HL-60/S4 treated with phorbol 12-myristate 13-acetate at 8.2 ng/mL for 4 days and 3 days (cell line): ENCODE measurements around the gene EML4.
"Not testable (repeated sequence)": the region's sequence is repeated elsewhere in the genome, so short reads cannot be mapped to it uniquely, and the experiment has no call there.

Source experiments
- in situ Hi-C: fragments of 300-500 bp; cut with MboI; formaldehyde crosslinking; loops from 2 replicates; pipeline ENCODE4 v1.15.0; 2022; ENCODE audit warnings: low sequenced_read_pairs

Gene EML4

DNA sequence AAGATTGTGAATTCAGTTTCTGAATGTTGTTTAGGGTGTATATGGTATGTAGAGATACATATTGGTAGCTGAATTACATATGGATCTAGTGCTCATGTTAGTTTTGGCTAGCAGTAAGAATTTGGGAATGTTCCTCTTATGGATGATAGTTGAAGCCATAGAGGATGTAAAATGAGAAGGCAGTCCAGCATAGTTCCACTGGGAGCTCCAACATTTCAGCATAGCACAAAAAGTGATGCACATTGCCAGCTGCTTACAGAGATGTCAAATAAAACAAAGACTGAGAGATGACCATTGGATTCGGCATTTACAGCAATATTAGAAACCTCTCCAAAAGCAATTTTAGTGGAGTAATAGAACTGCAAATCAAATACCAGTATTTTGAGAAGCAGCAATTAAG lies 77.4 kb downstream of the EML4 start:
- in situ Hi-C loops: no loop called here

DNA sequence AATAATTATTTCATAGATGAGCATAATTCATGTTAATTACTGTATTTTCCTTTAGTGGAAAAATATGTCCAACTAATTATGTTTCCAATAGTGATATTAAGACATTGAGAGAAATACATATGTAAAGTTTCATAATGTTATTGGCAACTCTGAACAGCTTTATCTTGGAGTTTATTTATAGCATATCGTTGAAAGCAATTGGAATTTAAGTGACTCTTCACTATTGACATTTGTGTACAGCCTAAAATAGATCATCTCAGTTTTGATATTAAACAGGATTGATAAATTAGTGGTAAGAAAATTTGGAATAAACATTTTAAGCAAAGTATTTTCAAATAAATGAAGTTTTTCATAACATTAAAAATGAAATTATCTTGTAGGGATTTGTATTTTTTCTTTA lies 79.7 kb downstream of the EML4 start:
- in situ Hi-C loops: no loop called here

DNA sequence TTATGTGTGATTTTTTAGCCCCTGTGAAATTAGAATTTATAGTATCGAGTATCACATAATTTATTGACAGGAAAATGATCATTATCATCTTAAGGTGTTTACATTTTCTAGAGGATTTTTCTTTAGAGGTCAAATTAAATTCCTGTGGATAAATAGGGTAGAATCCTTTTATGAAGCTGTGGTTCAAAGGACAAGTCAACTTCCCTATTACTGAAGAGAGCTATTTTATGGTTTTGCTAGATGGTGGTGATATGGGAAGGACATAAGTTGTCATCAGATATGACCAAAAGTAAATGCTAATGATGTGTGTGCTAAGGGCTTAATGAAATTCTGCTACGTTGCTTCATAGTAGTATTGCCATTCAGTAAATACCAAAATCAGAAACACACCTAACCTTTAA lies 80.1 kb downstream of the EML4 start:
- in situ Hi-C loops: no loop called here

DNA sequence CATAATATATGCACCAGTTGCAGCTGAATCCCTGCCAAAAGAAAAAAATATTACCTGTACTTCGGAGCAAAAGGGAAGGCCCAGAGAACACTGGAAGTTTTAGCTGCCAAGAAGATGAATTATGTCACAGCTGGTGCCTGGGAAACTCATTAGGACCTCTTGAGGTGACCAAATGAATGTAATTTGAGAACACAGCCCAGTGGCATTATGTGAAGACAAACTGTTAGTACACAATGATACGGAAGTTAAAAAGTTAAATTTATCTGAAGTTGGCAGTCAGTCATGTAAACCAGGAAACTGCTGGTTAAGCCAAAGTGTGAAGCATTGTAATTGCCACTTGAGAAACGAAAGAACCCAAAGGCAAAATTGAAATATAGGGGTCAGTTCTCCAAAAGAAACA lies 80.7 kb downstream of the EML4 start:
- in situ Hi-C loops: no loop called here

DNA sequence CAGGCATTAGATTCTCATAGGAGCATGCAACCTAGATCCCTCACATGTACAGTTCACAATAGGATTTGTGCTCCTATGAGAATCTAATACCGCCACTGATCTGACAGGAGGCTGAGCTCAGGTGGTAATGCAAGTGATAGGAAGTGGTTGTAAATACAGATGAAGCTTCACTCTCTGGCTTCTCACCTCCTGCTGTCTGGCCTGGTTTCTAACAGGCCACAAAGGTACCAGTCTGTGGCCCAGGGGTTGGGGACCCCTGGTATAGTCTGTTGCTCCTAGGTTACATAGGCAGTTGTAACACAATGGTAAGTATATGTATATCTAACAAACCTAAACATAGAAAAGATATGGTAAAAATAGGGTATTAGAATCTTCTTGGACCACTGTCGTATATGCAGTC lies 81.8 kb downstream of the EML4 start:
- in situ Hi-C loops: no loop called here

DNA sequence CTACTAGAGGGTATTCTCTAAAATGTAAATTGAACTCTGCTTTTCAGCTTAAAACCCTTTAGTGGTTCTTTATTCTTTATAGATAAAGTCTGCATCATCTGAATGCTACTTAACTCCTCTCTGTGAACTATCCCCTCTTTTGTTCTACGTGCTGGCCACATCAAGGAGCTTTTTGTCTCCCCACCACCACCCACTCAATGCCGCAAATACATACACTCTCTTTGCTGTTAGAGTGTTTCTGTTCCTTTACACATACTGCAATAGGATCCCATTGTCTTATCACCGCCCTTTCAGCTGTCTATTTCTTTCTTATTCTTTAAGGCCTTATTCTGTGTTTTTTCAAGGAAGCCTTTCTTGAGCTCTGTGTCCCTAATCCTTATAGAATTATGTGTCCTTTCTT lies 83.3 kb downstream of the EML4 start:
- in situ Hi-C loops: no loop called here

DNA sequence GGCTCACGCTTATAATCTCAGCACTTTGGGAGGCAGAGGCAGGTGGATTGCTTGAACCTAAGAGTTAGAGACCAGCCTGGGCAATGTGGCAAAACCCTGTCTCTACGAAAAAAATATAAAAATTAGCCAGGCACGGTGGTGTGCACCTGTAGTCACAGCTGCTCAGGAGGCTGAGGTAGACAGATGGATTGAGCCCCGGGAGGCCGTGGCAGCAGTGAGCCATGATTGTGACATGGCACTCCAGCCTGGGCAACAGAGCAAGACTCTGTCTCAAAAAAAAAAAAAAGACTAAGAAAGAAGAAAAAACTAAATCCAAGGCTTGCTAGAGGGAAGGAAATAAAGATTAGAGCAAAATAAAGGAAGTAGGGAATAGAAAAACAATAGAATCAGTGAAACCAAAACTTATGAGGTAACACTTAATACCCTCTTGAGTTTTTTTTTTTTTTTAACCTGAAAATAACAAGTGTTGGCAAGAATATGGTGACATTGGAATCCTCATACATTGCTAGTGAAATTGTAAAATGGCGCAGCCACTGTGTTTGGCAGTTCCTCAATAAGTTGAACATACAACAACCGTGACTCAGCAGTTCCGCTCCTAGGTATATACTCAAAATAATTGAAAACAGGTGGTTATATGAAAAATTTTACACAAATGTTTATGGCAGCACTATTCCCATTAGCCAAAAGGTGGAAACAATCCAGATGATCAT lies 85.2 kb downstream of the EML4 start:
- in situ Hi-C loops: no loop called here

DNA sequence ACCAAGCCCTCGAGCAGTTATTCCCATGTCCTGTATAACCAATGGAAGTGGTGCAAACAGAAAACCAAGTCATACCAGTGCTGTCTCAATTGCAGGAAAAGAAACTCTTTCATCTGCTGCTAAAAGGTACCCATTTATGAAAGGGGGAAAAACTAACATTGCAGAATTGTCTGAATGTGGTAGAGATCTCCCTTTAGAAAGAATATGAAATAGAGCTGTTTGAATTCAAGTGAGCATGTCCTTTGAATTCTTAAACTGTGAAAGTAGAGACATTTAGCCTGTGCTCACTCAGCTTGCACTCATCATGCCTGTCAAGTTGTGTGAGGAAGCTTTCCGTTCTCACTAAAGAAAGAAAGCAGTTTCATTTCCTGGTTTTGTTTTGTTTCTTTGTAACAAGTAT lies 87.4 kb downstream of the EML4 start:
- in situ Hi-C loops: no loop called here

DNA sequence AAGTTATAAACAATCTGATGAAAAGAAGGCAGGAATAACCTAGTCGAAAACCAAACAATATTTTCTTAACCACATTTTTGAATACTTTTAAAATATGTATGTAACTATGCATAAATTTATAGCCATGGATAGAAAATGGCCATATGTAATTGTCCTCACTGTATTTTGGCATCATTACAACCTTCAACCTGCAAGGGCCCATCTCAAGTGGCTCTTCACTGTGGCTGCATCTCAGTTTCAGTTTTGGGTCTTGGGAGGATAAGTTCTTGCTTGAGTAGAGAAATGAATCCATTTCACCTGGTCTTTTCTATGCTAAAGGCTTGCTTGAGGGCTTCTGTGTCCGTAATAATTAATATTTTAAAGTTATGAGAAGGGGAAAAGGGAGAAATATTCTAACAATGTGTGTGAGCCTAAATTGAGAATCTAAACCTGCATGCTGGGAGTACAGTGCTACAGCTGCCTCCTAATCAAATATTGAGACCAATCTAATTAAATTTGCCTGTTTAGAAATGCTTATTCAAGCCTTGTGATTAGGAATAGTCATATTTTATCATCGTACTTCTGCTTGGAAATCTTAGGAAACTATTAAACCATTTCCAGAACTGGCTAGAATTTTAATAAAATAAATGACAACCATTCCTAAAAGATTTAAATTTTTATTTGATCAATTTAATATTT lies 92.5 kb downstream of the EML4 start:
- in situ Hi-C loops: no loop called here

DNA sequence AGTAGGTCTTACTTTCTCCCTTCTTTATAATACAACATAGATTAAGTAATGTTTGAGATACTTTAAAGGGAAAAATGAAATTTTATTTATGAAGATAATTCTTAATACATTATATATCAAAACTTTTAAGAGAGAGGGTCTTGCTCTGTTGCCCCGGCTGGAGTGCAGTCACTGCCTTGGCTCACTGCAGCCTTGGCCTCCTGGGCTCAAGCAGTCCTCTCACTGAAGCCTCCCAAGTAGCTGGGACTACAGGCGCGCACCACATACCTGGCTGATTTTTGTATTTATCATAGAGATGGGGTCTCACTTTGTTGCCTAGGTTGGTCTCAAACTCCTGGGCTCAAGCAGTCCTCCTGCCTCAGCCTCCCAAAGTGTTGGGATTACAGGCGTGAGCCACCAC lies 97.1 kb downstream of the EML4 start:
- in situ Hi-C loops: no loop called here

DNA sequence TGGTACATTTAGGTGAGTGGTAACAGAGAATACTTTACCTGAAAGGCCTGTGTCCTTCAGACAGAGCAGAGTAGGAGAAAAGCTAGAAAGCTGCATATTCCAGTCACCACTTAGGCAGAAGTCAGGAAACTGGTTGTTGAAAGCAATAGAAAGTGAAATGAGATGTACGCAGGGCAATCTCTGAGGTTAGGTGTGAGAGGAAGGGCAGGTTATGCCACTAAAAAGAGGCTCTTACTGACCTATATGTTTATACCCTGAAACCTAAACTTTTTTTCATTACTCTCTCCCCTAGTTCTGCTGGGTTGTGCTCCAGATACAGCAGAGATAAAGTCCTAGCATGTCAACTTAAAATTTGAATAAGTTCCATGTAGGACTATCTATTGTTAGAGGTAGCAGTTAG lies 98.4 kb downstream of the EML4 start:
- in situ Hi-C loops: no loop called here

DNA sequence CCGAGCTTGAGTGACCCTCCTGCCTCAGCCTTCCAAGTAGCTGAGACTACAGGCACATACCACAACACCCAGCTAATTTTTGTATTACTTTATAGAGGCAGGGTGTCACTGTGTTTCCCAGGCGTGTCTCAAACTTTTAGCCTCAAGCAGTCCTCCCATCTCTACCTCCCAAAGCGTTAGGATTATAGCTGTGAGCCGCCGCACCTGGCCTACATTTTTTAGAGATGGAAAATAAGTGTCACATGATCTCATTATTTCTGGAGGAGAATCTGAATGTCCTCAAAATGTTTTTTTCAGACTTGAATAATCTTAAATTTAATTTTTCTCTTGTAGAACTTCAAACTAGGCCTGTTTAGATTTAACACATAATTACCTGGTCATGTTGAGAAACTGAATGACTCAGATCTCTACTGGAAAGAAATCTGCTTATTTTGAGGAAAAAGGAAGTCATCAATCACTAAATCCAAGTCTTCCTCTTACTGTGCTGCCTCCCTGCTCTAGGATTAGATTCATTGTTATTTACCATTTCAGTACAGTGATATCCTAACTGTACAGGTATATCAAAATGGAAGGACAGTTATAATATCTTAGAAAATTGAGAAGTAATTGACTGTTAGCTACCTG lies 99.5 kb downstream of the EML4 start:
- in situ Hi-C loops: no loop called here

DNA sequence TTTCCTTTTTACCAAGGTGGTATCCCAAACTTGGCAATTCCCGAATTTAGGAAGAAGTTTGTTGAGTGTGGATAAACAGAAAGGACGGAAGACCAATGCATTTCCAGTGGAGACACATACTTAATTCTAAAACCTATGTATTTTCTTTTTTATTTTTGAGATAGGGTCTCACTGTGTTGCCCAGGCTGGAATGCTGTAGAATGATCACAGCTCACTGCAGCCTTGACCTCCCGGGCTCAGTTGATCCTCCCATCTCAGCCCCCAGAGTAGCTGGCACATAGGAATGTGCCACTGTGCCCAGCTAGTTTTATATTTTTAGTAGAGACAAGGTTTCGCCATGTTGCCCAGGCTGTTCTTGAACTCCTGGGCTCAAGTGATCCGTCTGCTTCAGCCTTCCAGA lies 101.6 kb downstream of the EML4 start:
- in situ Hi-C loops: no loop called here

DNA sequence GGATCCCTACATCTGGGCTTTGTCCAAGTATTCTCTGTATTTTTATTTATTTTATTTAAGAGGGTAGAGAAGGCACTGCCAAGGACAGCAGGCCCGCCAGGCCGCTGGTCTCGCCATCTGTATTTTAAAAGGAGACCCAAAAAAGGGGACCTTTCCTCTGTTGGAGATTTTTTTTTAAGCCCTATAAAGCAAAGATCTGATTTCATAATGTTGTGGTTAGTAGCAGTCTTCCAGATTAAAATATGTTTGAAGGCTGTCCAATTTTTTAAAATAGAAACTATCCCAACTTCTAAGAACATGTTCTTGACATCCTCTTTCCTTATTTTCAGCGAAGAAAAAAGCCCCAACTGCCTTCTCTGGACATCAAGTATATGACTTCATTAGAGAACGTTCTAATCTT lies 102.1 kb downstream of the EML4 start:
- in situ Hi-C loops: not testable (repeated sequence)

DNA sequence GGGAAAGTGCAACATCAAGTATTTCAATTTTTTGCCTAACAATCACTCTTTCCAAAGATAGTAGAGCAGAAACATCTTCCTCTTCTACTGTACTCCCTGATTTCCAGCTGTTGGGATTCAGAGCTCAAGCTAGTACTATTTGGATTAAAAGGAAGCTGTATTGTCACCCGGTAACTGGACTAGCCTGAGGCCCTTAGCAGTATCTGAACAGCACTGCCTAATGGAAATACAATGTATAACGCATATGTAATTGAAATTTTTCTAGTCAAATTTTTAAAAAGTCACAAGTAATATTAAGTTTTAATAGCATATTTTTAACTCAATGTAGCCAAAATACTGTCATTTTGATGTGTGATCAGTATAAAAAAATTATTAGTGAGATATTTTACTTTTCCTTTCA lies 105.7 kb downstream of the EML4 start:
- in situ Hi-C loops: no loop called here

DNA sequence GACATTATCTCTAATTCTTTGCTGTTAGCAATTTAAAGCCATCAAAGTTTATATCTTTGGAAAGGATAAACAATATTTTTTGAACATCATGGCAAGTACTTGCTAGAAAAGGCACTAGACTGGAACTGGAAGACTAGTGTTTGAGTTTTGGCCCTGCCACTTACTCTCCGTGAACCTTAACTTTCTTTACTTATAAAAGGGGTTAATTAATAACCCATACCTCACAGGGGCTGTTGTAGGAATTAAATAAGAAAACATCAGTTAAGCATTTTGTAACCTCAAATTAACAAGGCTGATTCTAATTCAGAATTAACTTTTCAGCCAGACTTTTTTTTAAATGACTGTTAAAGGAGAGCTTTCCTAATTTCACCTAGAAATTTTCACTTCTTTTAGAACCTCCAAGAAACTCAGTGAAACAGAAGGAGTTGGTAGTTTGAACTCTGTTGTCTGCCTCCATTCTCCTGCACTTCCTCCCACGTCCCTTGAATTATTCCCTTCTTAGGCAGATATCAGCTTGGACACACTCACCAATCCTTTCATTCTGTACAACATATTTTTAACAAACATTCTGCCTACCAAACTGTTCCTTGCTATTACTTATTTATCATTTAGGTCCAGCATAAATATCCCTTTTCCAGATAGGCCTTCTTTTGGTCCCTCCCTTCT lies 112.4 kb downstream of the EML4 start:
- in situ Hi-C loops: no loop called here

DNA sequence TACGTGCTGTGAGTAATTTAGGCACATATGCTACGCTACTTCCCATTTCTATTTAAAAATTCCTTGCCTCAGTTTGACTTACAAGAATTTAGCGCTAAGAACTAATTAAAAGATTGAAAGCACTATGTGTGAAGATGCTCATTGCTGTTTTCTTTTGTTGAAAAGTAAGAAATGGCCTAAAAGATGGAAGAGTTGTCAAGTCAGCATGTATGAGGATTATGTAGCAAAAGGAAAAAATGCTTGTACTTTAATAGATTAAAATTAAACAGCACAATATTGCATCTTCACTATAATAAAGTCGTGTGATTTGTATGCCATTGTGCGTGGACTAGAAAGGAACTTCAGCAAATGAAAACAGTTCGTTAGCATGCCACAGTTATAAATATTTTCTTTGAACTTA lies 114.9 kb downstream of the EML4 start:
- in situ Hi-C loops: no loop called here

DNA sequence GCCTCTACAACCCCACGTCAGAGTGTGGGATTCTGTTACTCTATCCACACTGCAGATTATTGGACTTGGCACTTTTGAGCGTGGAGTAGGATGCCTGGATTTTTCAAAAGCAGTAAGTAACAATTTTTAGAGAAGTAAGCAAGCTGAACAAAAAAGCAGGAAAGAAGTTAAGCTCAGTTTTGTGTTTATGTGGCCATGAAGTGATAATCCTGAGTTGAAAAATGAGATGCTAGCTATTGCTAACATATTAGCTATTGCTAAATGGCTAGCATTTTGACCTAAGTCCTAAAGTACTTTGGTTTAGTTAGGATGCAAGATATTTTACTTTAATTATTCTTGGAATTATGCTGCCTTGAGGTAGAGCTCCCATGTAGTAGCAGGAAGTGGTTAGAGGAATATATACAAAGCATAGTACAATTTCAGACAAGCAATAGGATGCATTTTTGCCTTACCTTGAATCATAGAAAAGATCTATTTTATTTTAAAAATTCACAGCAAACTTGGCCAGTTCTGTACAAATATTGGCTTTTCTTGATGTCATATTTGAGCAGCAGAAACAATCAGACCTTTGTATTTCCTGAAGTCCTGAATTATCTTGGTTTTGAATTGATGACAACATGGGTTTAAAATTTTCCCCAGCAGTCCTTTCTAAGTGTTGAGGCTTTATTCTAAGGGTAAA lies 117.3 kb downstream of the EML4 start:
- in situ Hi-C loops: no loop called here

DNA sequence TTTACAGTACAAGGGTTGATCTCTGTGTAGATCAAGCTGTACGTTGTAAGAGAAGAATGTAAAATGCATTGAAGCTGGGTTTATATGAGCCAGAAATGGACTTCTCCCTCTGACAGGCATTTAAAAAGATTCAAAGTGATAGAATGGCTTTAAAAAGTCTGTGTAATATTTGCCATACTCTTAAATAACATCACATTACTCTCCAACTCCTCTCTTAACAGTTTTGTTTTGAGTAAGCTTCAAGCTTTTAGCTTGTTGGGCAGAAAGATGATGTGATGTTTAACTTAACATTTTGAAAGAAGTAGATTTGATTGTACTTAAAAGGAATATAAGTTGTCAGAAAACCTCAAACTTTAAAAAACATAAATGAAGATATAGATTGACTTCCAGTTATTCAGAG lies 119.7 kb downstream of the EML4 start:
- in situ Hi-C loops: no loop called here

DNA sequence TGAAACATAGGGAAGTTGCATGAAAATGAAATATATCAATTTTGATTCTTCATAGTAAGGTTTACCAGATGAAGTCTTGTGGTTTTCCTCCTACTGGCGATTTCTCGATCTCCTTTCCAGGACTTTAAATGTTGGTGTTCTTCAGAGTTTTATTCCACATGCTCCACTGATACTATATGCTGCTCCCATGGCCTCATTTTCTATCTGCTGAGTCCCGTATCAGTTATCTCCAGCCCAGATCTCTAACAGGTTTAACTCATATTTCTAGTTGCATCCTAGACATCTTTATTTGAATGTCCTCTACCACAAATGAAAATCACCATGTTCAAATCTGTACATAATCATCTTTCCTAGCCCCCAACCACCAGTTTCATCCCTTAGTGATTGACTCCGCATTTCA lies 120.1 kb downstream of the EML4 start:
- in situ Hi-C loops: no loop called here

DNA sequence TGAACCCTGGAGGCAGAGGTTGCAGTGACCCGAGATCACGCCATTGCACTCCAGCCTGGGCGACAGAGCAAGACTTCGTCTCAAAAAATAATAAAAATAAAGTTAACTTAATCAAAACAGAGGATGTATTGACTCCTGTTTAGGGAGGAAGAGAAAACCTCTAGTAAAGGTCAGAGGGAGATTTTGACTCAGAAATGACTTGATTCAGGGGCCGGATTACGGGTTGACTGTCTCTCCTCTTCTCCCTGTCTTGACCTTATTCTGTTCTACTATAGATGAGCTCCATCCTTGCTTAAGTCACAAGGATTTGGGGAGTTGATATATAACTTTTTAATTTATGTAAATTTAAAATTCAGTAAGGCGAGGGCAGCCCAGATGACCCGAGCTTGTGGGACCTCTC lies 120.9 kb downstream of the EML4 start:
- in situ Hi-C loops: no loop called here
